GM19467 (cell line): ENCODE data around the gene GFRA1.

ENCODE experiments used
- ATAC-seq: cut with Tn5 transposase; IDR thresholded peaks from one replicate; pipeline ENCODE4 v1.9.1; 2021; ENCODE audit warnings: mild to moderate bottlenecking, moderate library complexity; ENCODE audit not compliant: unreplicated experiment

Gene GFRA1

GRCh38 chr10:116245156-116245555, 27.9 kb downstream of the GFRA1 start:
- ATAC-seq, result no peak

GRCh38 chr10:116241642-116242410, 31.2 kb downstream of the GFRA1 start:
- ATAC-seq, result no peak

- no peak for ATAC-seq
Measured at GRCh38 chr10:116241085-116241484, 31.9 kb downstream of the GFRA1 start.

- no peak for ATAC-seq
Measured at GRCh38 chr10:116240157-116240950, 32.7 kb downstream of the GFRA1 start.

- ATAC-seq, result no peak
Measured at GRCh38 chr10:116239229-116239628, 33.8 kb downstream of the GFRA1 start.

- no peak for ATAC-seq
Measured at GRCh38 chr10:116237970-116238369, 35.0 kb downstream of the GFRA1 start.

GRCh38 chr10:116237260-116237659, 35.7 kb downstream of the GFRA1 start:
- no peak for ATAC-seq

- ATAC-seq, result no peak
Measured at GRCh38 chr10:116233230-116233629, 39.8 kb downstream of the GFRA1 start.

GRCh38 chr10:116232613-116233012, 40.4 kb downstream of the GFRA1 start:
- no peak for ATAC-seq

GRCh38 chr10:116226766-116227165, 46.2 kb downstream of the GFRA1 start:
- no peak for ATAC-seq

- ATAC-seq, result no peak
Measured at GRCh38 chr10:116226053-116226452, 47.0 kb downstream of the GFRA1 start.

GRCh38 chr10:116223289-116223688, 49.7 kb downstream of the GFRA1 start:
- ATAC-seq, result no peak

- ATAC-seq, result no peak
Measured at GRCh38 chr10:116221053-116221452, 52.0 kb downstream of the GFRA1 start.

- no peak for ATAC-seq
Measured at GRCh38 chr10:116216676-116217075, 56.3 kb downstream of the GFRA1 start.

- ATAC-seq, result no peak
Measured at GRCh38 chr10:116215651-116216050, 57.4 kb downstream of the GFRA1 start.

GRCh38 chr10:116211682-116212081, 61.3 kb downstream of the GFRA1 start:
- no peak for ATAC-seq

- no peak for ATAC-seq
Measured at GRCh38 chr10:116210588-116211346, 62.2 kb downstream of the GFRA1 start.

GRCh38 chr10:116209781-116210180, 63.2 kb downstream of the GFRA1 start:
- no peak for ATAC-seq

GRCh38 chr10:116208956-116209567, 63.9 kb downstream of the GFRA1 start:
- ATAC-seq, result no peak

GRCh38 chr10:116207690-116208089, 65.3 kb downstream of the GFRA1 start:
- ATAC-seq, result no peak

- ATAC-seq, result no peak
Measured at GRCh38 chr10:116203661-116204060, 69.3 kb downstream of the GFRA1 start.
